GM23248 (cell line): ENCODE measurements around the gene HAUS5. TPM values are rescaled to one million over a fixed set of nuclear protein-coding genes. Genes with fewer than 3 reads are reported as not detected.

Source experiments
- DNase-seq: peaks from one replicate; pipeline ENCODE4 v3.0.0-alpha.2; 2015
- H2AFZ ChIP-seq: fragments of 200-600 bp; sonication (generic); 2 replicates; pipeline ENCODE4 v1.6.1; 2016; ENCODE audit warnings: antibody characterized with exemption
- H3F3A ChIP-seq: fragments of 200-600 bp; sonication (generic); 2 replicates; pipeline ENCODE4 v1.6.1; 2016; ENCODE audit warnings: mild to moderate bottlenecking, antibody characterized with exemption, mixed run types; ENCODE audit not compliant: insufficient read depth
- H3K27ac ChIP-seq: fragments of 200-600 bp; sonication (generic); 2 replicates; pipeline ENCODE4 v1.5.1; 2016; ENCODE audit warnings: mild to moderate bottlenecking
- H3K27me3 ChIP-seq: fragments of 200-600 bp; sonication (generic); replicated peaks from 2 replicates; pipeline ENCODE4 v1.6.1; 2016; ENCODE audit warnings: mild to moderate bottlenecking; ENCODE audit not compliant: insufficient read depth
- H3K36me3 ChIP-seq: fragments of 200-600 bp; sonication (generic); 2 replicates; pipeline ENCODE4 v1.6.1; 2016; ENCODE audit warnings: low read depth, mild to moderate bottlenecking
- H3K4me1 ChIP-seq: fragments of 200-600 bp; sonication (generic); 2 replicates; pipeline ENCODE4 v1.6.1; 2016; ENCODE audit warnings: mild to moderate bottlenecking; ENCODE audit not compliant: insufficient read depth
- H3K4me2 ChIP-seq: fragments of 200-600 bp; sonication (generic); one replicate; pipeline ENCODE4 v1.6.1; 2016; ENCODE audit warnings: mild to moderate bottlenecking; ENCODE audit not compliant: unreplicated experiment
- H3K4me3 ChIP-seq: fragments of 200-600 bp; sonication (generic); 2 replicates; pipeline ENCODE4 v1.5.1; 2016; ENCODE audit warnings: mild to moderate bottlenecking
- H3K79me2 ChIP-seq: fragments of 200-600 bp; sonication (generic); 2 replicates; pipeline ENCODE4 v1.6.1; 2016; ENCODE audit warnings: mild to moderate bottlenecking; ENCODE audit not compliant: insufficient read depth
- H3K9ac ChIP-seq: fragments of 200-600 bp; sonication (generic); 2 replicates; pipeline ENCODE4 v1.6.1; 2016; ENCODE audit warnings: mild to moderate bottlenecking
- H3K9me2 ChIP-seq: fragments of 200-600 bp; sonication (generic); 2 replicates; pipeline ENCODE4 v1.6.1; 2016; ENCODE audit warnings: mixed run types, mild to moderate bottlenecking, moderate library complexity; ENCODE audit not compliant: insufficient read depth
- H3K9me3 ChIP-seq: fragments of 200-600 bp; sonication (generic); one replicate; pipeline ENCODE4 v1.6.1; 2017; ENCODE audit warnings: low read depth
- H4K20me1 ChIP-seq: fragments of 200-600 bp; sonication (generic); 2 replicates; pipeline ENCODE4 v1.6.0; 2016; ENCODE audit not compliant: insufficient read depth
- EZH2 ChIP-seq: fragments of 200-600 bp; sonication (generic); IDR thresholded peaks from 2 replicates; pipeline ENCODE4 v1.6.1; 2018; ENCODE audit warnings: antibody characterized with exemption, mild to moderate bottlenecking; ENCODE audit not compliant: insufficient read depth, poor library complexity, severe bottlenecking
- EZH2phosphoT487 ChIP-seq: fragments of 200-600 bp; sonication (generic); IDR thresholded peaks from 2 replicates; pipeline ENCODE4 v1.6.1; 2018; ENCODE audit warnings: antibody characterized with exemption, moderate library complexity, mild to moderate bottlenecking, low read depth; ENCODE audit not compliant: insufficient read depth
- WGBS, 2 experiments: methylation state at CpG; one replicate each; pipeline ENCODE4 v1.1.6; 2015 to 2017; ENCODE audit warnings: low lambda C conversion rate in 2 of 2, low coverage in 1 of 2; ENCODE audit errors: missing lambda C conversion rate in 2 of 2; 5-methylcytosine and 5-hydroxymethylcytosine counted together
- in situ Hi-C: fragments of 300-500 bp; cut with MboI; formaldehyde crosslinking; loops from 2 replicates; pipeline ENCODE4 v1.15.0; 2020
- polyA plus RNA-seq: library from polyadenylated mRNA; unstranded; fragments of >200 nt; fragmentation: Nextera tagmentation; extraction: Ambion mirVana; gene quantifications from 2 replicates; pipeline ENCODE4 v1.2.1, GENCODE V29; 2016
- total RNA-seq: library from RNA; depleted of rRNA; stranded (reverse); fragments of >200 nt; shearing (Covaris generic); gene quantifications from 2 replicates; pipeline ENCODE4 v1.2.3, GENCODE V29; 2014; rRNA removed

Gene HAUS5
- 8.5 and 10.1 TPM in 2 replicates for total RNA-seq
- polyA plus RNA-seq, result 7.4 and 9.6 TPM in 2 replicates

GRCh38 chr19:35612559-35613321 is at the start of gene HAUS5:
Gene HAUS5, plus strand, starts transcription at chr19:35612735. Its CDS starts 60 bp downstream, at chr19:35612795.
- TF ChIP-seq EZH2 (no peak), EZH2phosphoT487 (no peak)
- WGBS, 2 experiments, result 1% methylated on average over 47 of the region's 47 CpGs
- no peaks in the 10 kb centered on the region for H4K20me1 ChIP-seq
- H3K27me3 ChIP-seq, result no peaks in the 10 kb centered on the region
- H3K9me3 ChIP-seq, result no peaks in the 10 kb centered on the region
- H3K36me3 ChIP-seq, result no peaks in the 10 kb centered on the region
- H2AFZ ChIP-seq, result peak within 1 kb of the TSS; percentile 99
- H3K4me3 ChIP-seq, result peak within 1 kb of the TSS; percentile 90
- H3K4me1 ChIP-seq, result no peaks in the 10 kb centered on the region
- no peaks in the 10 kb centered on the region for H3K9me2 ChIP-seq
- peak; percentile 93 for DNase-seq
- in situ Hi-C loops, result no loop called here
- H3F3A ChIP-seq, result no peaks in the 10 kb centered on the region
- no peak within 1 kb of the TSS for H3K27ac ChIP-seq
- peak within 1 kb of the TSS; percentile 88 for H3K4me2 ChIP-seq
- H3K79me2 ChIP-seq, result no peaks in the 10 kb centered on the region
- peak within 1 kb of the TSS; percentile 87 for H3K9ac ChIP-seq

- no peaks in the 10 kb centered on the region for H3K4me1 ChIP-seq
- H3F3A ChIP-seq, result no peaks in the 10 kb centered on the region
- TF ChIP-seq EZH2phosphoT487, result no peak
- TF ChIP-seq EZH2, result no peak
- H3K79me2 ChIP-seq, result no peaks in the 10 kb centered on the region
- H3K9me2 ChIP-seq, result no peaks in the 10 kb centered on the region
- in situ Hi-C loops, result no loop called here
- no peaks in the 10 kb centered on the region for H4K20me1 ChIP-seq
- H3K36me3 ChIP-seq, result no peaks in the 10 kb centered on the region
- no peak overlapping the region for H3K9ac ChIP-seq
- no peak overlapping the region for H3K4me3 ChIP-seq
- H3K27me3 ChIP-seq, result 0 out of 2 replicates have a peak, but pooled peaks cover 14% of the 10 kb centered on the region
- DNase-seq, result no peak
- no peak overlapping the region for H3K4me2 ChIP-seq
- no peak overlapping the region for H3K27ac ChIP-seq
- 20% methylated on average over 2 of the region's 2 CpGs; no CpG with 5 or more reads in 1 of the 2 experiments for WGBS, 2 experiments
- no peak overlapping the region for H2AFZ ChIP-seq
- H3K9me3 ChIP-seq, result no peaks in the 10 kb centered on the region
Observed at GRCh38 chr19:35562776-35563175, 49.8 kb upstream of the HAUS5 start.

GRCh38 chr19:35563207-35563829 is 49.2 kb upstream of the HAUS5 start, which contains the start of gene ATP4A:
Gene ATP4A, minus strand, starts transcription at chr19:35563658. Its CDS starts 29 bp downstream, at chr19:35563629.
- Histone ChIP-seq H3K4me2 (no peak within 1 kb of the TSS), H3K9me2 (no peaks in the 10 kb centered on the region), H3K9ac (no peak within 1 kb of the TSS), H3K79me2 (no peaks in the 10 kb centered on the region), H3K9me3 (no peaks in the 10 kb centered on the region), H3K27me3 (0 out of 2 replicates have a peak, but pooled peaks cover 14% of the 10 kb centered on the region), H3K36me3 (no peaks in the 10 kb centered on the region), H3K27ac (no peak within 1 kb of the TSS), H4K20me1 (no peaks in the 10 kb centered on the region), H3K4me3 (no peak within 1 kb of the TSS), H2AFZ (no peak within 1 kb of the TSS), H3K4me1 (no peaks in the 10 kb centered on the region), H3F3A (no peaks in the 10 kb centered on the region)
- no peak for TF ChIP-seq EZH2
- TF ChIP-seq EZH2phosphoT487, result no peak
- WGBS, 2 experiments, result 45 to 51% methylated on average over 14 to 15 of the region's 15 CpGs
- in situ Hi-C loops, result no loop called here
- no peak for DNase-seq

- Histone ChIP-seq H2AFZ (no peak overlapping the region), H3F3A (no peaks in the 10 kb centered on the region), H3K4me2 (no peak overlapping the region), H3K4me3 (no peak overlapping the region), H3K27me3 (0 out of 2 replicates have a peak, but pooled peaks cover 12% of the 10 kb centered on the region), H3K9ac (no peak overlapping the region), H4K20me1 (no peaks in the 10 kb centered on the region), H3K27ac (no peak overlapping the region), H3K36me3 (no peaks in the 10 kb centered on the region), H3K9me3 (no peaks in the 10 kb centered on the region), H3K9me2 (no peaks in the 10 kb centered on the region), H3K79me2 (no peaks in the 10 kb centered on the region), H3K4me1 (no peaks in the 10 kb centered on the region)
- WGBS, 2 experiments, result 50 to 51% methylated on average over 12 of the region's 12 CpGs
- in situ Hi-C loops, result no loop called here
- no peak for TF ChIP-seq EZH2phosphoT487
- no peak for TF ChIP-seq EZH2
- DNase-seq, result no peak
Observed at GRCh38 chr19:35565016-35565856, 47.3 kb upstream of the HAUS5 start.
